ENCODE results near the gene MRPS18A. TPM values are rescaled to one million over a fixed set of nuclear protein-coding genes. Genes with fewer than 3 reads are reported as not detected.

MRPS18A gene
- total RNA-seq, 2 experiments from 2014 or later = 38.3 to 40.3 TPM

- DNase-seq = peak; percentile 81
- Mint-ChIP-seq H3K4me3 (peak overlapping the region; percentile 59), H3K36me3 (no peaks in the 10 kb centered on the region), H3K4me1 (peaks cover 20% of the 10 kb centered on the region), H3K27ac (peak overlapping the region; percentile 86), H3K9me3 (peaks cover 1% of the 10 kb centered on the region), H3K27me3 (peaks cover 12% of the 10 kb centered on the region)
- POLR2A ChIA-PET = interaction anchor here (0.5 to 2.0 kb wide), 11 partner anchors 9 to 522 kb away, joined by 3 to 20 read pairs (median 4); partner anchors contain the start of genes GTPBP2, HSP90AB1 and VEGFA
- ATAC-seq (ENCODE audit: low read depth) = peak; percentile 79
Observed at GRCh38 chr6:43724914-43725642, 37.5 kb upstream of the MRPS18A start.

GRCh38 chr6:43724354-43724753 lies 36.8 kb upstream of the MRPS18A start:
- ATAC-seq (ENCODE audit: low read depth) (no peak), DNase-seq (no peak)
- Mint-ChIP-seq H3K9me3 (peaks cover 1% of the 10 kb centered on the region), H3K36me3 (no peaks in the 10 kb centered on the region), H3K4me3 (peak overlapping the region; percentile 59), H3K4me1 (peaks cover 20% of the 10 kb centered on the region), H3K27me3 (peaks cover 15% of the 10 kb centered on the region), H3K27ac (peak overlapping the region; percentile 86)
- POLR2A ChIA-PET = interaction anchor here (0.6 to 2.0 kb wide), 10 partner anchors 10 to 522 kb away, joined by 3 to 20 read pairs (median 4); partner anchors contain the start of genes GTPBP2, HSP90AB1 and VEGFA

- POLR2A ChIA-PET = interaction anchor here (0.6 to 2.0 kb wide), 6 partner anchors 46 to 523 kb away, joined by 3 to 20 read pairs (median 4); partner anchors contain the start of genes HSP90AB1 and VEGFA
- ATAC-seq (ENCODE audit: low read depth) (peak; percentile 71), DNase-seq (peak; percentile 70)
- Mint-ChIP-seq H3K9me3 (no peaks in the 10 kb centered on the region), H3K36me3 (no peaks in the 10 kb centered on the region), H3K27me3 (peaks cover 12% of the 10 kb centered on the region), H3K27ac (no peak overlapping the region), H3K4me3 (no peak overlapping the region), H3K4me1 (peaks cover 20% of the 10 kb centered on the region)
Observed at GRCh38 chr6:43723737-43724295, 36.2 kb upstream of the MRPS18A start.

DNA sequence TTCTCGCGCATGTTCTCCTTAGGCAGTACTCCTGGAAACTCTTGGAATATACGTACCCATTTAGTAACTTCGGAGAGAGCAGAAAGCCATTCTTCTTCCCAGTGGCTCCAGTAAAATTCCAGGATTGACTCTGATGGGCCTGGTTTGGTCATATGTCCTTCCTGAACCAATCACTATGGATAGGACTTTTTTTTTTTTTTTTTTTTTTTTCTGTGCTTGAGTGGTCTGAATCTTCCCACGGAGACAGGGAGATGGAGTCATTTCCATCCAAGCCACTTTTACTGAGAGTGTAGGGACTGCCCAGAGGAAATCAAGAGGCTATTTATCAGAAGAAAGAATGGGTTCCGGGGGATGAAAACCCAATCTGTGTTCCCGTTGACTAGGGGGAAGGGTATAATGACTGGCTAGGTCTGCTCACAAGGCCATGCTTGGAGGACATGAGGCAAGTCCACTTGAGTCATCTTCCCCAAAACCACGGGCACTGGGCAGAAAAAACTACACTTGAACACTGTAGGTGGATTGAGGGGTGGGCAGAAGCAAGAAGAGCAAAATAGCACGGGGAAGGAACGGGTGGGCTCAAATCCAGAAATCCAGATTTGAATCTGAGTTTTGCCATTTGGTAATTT lies 35.4 kb upstream of the MRPS18A start:
- Mint-ChIP-seq H3K9me3 (no peaks in the 10 kb centered on the region), H3K4me3 (no peak overlapping the region), H3K27ac (no peak overlapping the region), H3K36me3 (no peaks in the 10 kb centered on the region), H3K27me3 (peaks cover 10% of the 10 kb centered on the region), H3K4me1 (peaks cover 20% of the 10 kb centered on the region)
- DNase-seq (no peak), ATAC-seq (ENCODE audit: low read depth) (no peak)
- POLR2A ChIA-PET = no interaction called here

DNA sequence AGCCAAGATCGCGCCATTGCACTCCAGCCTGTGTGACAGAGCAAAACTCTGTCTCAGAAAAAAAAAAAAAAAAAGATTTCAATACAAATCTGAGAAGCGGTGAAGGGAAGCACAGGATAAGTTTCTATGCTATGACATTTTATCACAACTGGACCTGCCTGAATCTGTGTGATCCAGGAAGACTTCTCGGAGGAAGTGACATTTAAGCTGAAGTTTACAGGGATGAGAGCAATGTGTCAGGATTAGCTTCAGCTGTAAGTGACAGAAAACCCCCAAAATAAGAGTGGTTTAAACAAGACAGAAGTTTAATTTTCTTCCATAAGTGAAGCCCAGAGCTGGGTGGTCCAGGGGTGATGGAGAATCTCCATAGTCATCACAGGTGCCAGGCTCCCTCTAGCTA lies 33.4 kb upstream of the MRPS18A start:
- no peaks in the 10 kb centered on the region for H3K9me3 Mint-ChIP-seq
- H3K27me3 Mint-ChIP-seq = peaks cover 10% of the 10 kb centered on the region
- no peak overlapping the region for H3K4me3 Mint-ChIP-seq
- ATAC-seq (ENCODE audit: low read depth) (no peak), DNase-seq (no peak)
- no peak overlapping the region for H3K27ac Mint-ChIP-seq
- POLR2A ChIA-PET = no interaction called here
- no peaks in the 10 kb centered on the region for H3K36me3 Mint-ChIP-seq
- H3K4me1 Mint-ChIP-seq = peaks cover 20% of the 10 kb centered on the region

DNA sequence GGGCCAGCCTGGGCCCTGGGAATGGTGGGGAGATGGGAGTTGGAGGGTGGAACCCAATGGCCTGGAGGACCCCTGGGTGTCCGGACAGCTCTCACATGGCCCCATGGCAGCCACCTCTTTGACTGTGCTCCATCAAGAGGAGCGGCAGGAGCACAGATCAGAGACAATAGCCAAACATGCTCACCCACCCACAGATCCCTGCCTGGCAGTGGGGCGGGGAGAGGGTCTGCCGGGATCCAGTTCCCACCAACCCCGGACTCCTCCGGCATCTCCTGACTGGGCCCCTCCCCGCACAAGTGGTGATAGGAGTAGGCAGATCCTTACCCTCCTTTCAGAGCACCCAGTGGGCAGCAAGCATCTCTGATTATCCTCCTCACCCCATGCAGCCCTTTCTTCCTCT lies 31.9 kb upstream of the MRPS18A start:
- Mint-ChIP-seq H3K36me3 (no peaks in the 10 kb centered on the region), H3K27me3 (peaks cover 11% of the 10 kb centered on the region), H3K27ac (no peak overlapping the region), H3K4me3 (no peak overlapping the region), H3K4me1 (peaks cover 10% of the 10 kb centered on the region), H3K9me3 (no peaks in the 10 kb centered on the region)
- POLR2A ChIA-PET = no interaction called here
- DNase-seq = no peak
- ATAC-seq (ENCODE audit: low read depth) = no peak

DNA sequence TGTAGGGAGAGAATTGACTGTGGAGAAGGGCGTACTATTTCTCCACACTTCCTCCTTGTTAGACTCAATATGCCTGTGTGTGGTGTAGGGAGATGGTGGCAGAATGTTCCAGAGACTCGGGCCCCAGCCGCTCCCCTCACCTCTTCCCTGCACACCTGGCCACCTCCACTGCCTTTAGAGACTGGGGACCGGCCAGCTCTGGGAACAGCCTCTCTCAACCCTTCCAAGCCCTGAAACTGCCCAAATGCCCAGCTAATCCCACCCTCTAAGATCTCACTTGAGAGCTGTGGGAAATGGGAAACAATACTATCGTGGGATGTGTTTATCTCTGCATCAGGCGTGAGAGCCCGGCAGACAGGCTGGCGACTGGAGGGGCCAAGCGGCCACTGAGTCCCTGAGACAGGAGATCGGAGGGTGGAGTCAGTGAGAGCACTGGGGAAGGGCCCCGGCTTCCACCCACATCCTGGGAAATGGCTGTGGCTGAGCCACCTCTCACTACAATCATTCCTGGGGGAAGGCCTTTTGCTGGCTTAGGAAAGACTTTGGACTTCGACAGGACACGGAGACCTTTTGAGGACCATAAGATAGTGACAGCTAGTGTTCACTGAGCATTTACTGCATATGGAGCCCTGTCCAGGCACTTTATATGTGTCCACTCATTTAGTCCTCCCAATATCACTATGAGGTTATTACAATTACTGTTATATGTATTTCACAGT lies 31.0 kb upstream of the MRPS18A start:
- H3K36me3 Mint-ChIP-seq = no peaks in the 10 kb centered on the region
- peaks cover under 1% of the 10 kb centered on the region for H3K4me1 Mint-ChIP-seq
- no peak for ATAC-seq (ENCODE audit: low read depth)
- H3K27ac Mint-ChIP-seq = no peak overlapping the region
- POLR2A ChIA-PET = no interaction called here
- no peaks in the 10 kb centered on the region for H3K9me3 Mint-ChIP-seq
- DNase-seq = no peak
- no peak overlapping the region for H3K4me3 Mint-ChIP-seq
- peaks cover 13% of the 10 kb centered on the region for H3K27me3 Mint-ChIP-seq

- POLR2A ChIA-PET = no interaction called here
Observed at GRCh38 chr6:43717822-43718221, 30.2 kb upstream of the MRPS18A start.

GRCh38 chr6:43717389-43717788 lies 29.8 kb upstream of the MRPS18A start:
- DNase-seq = no peak
- no peak for ATAC-seq (ENCODE audit: low read depth)
- H3K27me3 Mint-ChIP-seq = peaks cover 13% of the 10 kb centered on the region
- H3K36me3 Mint-ChIP-seq = no peaks in the 10 kb centered on the region
- POLR2A ChIA-PET = no interaction called here
- H3K4me1 Mint-ChIP-seq = no peaks in the 10 kb centered on the region
- H3K4me3 Mint-ChIP-seq = no peak overlapping the region
- H3K9me3 Mint-ChIP-seq = no peaks in the 10 kb centered on the region
- H3K27ac Mint-ChIP-seq = no peak overlapping the region

More at GRCh38 chr6:43717822-43718221, 30.2 kb upstream of the MRPS18A start:
- H3K27me3 Mint-ChIP-seq = peaks cover 13% of the 10 kb centered on the region
- no peaks in the 10 kb centered on the region for H3K4me1 Mint-ChIP-seq
- DNase-seq (no peak), ATAC-seq (ENCODE audit: low read depth) (no peak)
- no peak overlapping the region for H3K27ac Mint-ChIP-seq
- H3K9me3 Mint-ChIP-seq = no peaks in the 10 kb centered on the region
- no peak overlapping the region for H3K4me3 Mint-ChIP-seq
- H3K36me3 Mint-ChIP-seq = no peaks in the 10 kb centered on the region

DNA sequence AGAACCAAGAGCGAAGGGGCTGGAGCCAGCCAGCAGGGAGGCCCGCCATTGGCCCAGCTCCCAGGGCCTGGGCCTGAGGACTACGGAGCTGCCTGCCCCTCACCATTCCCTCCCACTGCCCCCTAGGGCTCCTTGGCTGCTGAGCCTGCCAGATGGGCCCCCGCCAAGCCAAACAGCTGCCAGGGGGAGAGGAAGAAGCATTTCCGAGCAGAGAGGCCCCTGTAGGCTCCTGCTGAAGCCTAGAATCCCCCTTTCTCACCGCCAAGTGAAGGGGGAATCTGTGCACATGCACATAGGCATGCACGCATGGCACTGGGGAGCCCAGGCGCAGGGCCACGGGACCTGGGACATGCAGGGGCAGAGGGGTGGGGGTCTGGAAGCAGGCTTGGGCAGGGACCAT lies 28.5 kb upstream of the MRPS18A start:
- H3K27ac Mint-ChIP-seq = no peak overlapping the region
- H3K27me3 Mint-ChIP-seq = peaks cover 18% of the 10 kb centered on the region
- peaks cover 5% of the 10 kb centered on the region for H3K4me1 Mint-ChIP-seq
- DNase-seq (no peak), ATAC-seq (ENCODE audit: low read depth) (no peak)
- H3K4me3 Mint-ChIP-seq = no peak overlapping the region
- H3K36me3 Mint-ChIP-seq = no peaks in the 10 kb centered on the region
- POLR2A ChIA-PET = no interaction called here
- no peaks in the 10 kb centered on the region for H3K9me3 Mint-ChIP-seq

GRCh38 chr6:43715056-43715788 lies 27.6 kb upstream of the MRPS18A start:
- Mint-ChIP-seq H3K36me3 (no peaks in the 10 kb centered on the region), H3K9me3 (no peaks in the 10 kb centered on the region), H3K27me3 (peaks cover 19% of the 10 kb centered on the region), H3K4me1 (peaks cover 8% of the 10 kb centered on the region), H3K4me3 (no peak overlapping the region), H3K27ac (no peak overlapping the region)
- POLR2A ChIA-PET = interaction anchor here (0.6 kb wide), 1 partner anchor 73 kb away, joined by 3 read pairs; no protein-coding TSS in a partner anchor
- DNase-seq (no peak), ATAC-seq (ENCODE audit: low read depth) (no peak)

DNA sequence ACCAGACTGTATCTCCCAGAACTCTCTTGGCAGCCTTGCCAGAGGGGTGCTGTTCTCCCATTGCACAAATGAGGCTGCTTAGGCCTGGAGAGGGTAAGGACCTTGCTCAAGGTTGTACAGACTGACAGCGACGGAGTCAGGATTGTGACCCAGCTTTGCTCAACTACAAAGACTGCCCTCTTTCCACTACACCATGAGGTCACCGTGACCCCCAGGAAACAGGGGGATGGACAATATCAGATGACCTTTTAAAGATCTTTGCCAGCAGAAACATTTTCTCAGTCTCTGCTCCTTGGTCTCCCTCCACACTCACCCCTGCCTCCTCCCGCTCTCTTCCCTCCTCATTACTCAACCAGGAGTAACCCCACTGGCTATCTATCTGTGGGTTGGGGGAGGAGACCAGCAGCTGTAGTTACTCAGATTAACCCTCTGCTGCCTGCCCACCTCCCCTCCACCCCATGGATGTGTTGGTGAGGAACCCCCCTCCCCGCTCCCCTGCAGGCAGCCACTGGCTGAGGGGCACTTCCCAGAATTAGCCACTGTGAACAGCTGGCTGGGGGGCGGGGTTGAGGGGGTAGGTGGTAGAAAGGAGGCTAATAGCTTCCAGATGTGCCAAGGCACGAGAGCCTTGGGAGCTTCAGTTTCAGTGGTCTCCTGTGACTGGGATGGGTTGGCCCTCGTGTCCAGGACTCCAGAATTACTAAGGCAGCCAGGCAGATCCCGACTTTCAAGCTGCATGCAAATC lies 26.9 kb upstream of the MRPS18A start:
- H3K27ac Mint-ChIP-seq = no peak overlapping the region
- no peaks in the 10 kb centered on the region for H3K9me3 Mint-ChIP-seq
- DNase-seq = no peak
- no peaks in the 10 kb centered on the region for H3K36me3 Mint-ChIP-seq
- peaks cover 19% of the 10 kb centered on the region for H3K27me3 Mint-ChIP-seq
- ATAC-seq (ENCODE audit: low read depth) = no peak
- no peak overlapping the region for H3K4me3 Mint-ChIP-seq
- peaks cover 11% of the 10 kb centered on the region for H3K4me1 Mint-ChIP-seq
- POLR2A ChIA-PET = interaction anchor here (0.6 kb wide), 1 partner anchor 72 kb away, joined by 3 read pairs; no protein-coding TSS in a partner anchor

All from activated naive CD8-positive, alpha-beta T cell treated with anti-CD3 and anti-CD28 coated beads, Interleukin-2, amount 10 ng/mL, durations not matched to agents 7 days and 5 days (primary cell).